Erythroblast (primary cell): ENCODE results near the gene HERC2.
A peak's percentile ranks its signal among the peaks of the same experiment; 100 is the strongest.

ENCODE experiments used
- DNase-seq, 2 experiments: peaks; one replicate each; lab custom pipeline; 2025; lab: John Stamatoyannopoulos, UW
- GATA1 ChIP-seq: IDR thresholded peaks from 2 replicates; pipeline ENCODE4 v1.6.1; 2011; ENCODE audit warnings: low read depth, mild to moderate bottlenecking, control low read depth, low read length, moderate library complexity
- POLR2A ChIP-seq: IDR thresholded peaks from 2 replicates; pipeline ENCODE4 v1.6.1; 2011; ENCODE audit warnings: mild to moderate bottlenecking, low read length

HERC2 gene

GRCh38 chr15:28098766-28099554 lies 223.0 kb downstream of the HERC2 start, which contains the start of gene OCA2:
Gene OCA2, minus strand, starts transcription at chr15:28099315. Its CDS starts 17,441 bp downstream, at chr15:28081874.
- TF ChIP-seq GATA1 (no peak), POLR2A (no peak)
- peak; percentile 58 to 64 for DNase-seq

- DNase-seq = no peak
- TF ChIP-seq GATA1 (no peak), POLR2A (no peak)
These were observed 223.6 kb downstream of the HERC2 start for GRCh38 chr15:28098360-28098765.

GRCh38 chr15:28097656-28098359 lies 224.2 kb downstream of the HERC2 start:
- DNase-seq = no peak
- TF ChIP-seq POLR2A (no peak), GATA1 (no peak)

GRCh38 chr15:28096670-28097431 lies 225.1 kb downstream of the HERC2 start:
- no peak for TF ChIP-seq POLR2A
- no peak for TF ChIP-seq GATA1
- no peak for DNase-seq

DNA sequence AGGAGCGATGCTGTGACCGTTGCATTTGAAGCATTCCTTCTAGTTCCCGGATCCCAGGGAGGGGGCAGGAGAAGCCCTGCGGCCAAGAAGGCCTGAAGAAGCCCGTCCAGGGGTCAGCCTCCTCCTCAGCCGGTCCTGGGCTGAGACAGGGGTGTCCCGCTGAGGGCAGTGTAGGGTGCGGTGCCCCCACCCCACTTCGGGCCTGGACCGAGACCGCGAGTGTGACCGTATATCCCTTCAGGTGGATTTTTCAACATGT lies 225.6 kb downstream of the HERC2 start:
- TF ChIP-seq GATA1 = no peak
- TF ChIP-seq POLR2A = no peak
- DNase-seq = no peak

DNA sequence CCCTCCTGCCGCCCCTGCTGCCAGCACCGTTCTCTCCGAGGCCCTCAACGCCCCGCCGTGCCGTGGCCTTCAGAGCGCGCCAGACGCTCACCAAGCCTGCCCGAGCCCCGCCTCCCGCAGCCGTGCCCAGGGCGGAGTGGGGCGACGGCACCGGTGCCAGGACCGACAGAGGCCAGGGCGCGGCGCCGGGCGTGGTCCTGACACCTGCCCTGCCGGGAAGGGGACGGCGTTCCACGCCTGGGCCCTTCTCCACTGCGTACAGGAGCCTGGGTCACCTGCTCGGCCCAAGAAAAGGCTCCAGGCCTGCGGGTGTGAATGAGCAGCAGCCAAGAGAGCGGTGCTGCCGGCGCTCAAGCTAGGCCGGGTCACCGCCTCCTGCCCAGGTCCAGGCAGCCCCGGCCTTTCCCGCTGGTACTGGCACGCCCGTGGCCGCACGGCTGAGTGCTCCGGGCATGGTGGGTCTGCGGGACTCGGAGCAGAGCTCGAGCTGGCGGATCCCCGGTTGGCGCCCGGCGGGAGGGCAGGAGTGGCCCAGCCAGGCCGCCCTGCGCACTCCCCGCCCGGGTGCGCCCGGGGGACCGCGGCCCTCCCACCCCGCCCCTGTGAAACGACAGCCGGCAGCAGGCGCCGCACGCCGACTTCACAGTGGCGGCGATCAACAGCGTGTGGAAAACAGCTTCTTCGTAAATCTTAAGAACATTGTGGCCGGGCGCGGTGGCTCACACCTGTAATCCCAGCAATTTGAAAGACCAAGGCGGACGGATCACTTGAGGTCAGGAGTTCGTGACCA lies 227.1 kb downstream of the HERC2 start:
- peak in 1 of 2 experiments; percentile 17 for DNase-seq
- TF ChIP-seq GATA1 (no peak), POLR2A (no peak)

DNA sequence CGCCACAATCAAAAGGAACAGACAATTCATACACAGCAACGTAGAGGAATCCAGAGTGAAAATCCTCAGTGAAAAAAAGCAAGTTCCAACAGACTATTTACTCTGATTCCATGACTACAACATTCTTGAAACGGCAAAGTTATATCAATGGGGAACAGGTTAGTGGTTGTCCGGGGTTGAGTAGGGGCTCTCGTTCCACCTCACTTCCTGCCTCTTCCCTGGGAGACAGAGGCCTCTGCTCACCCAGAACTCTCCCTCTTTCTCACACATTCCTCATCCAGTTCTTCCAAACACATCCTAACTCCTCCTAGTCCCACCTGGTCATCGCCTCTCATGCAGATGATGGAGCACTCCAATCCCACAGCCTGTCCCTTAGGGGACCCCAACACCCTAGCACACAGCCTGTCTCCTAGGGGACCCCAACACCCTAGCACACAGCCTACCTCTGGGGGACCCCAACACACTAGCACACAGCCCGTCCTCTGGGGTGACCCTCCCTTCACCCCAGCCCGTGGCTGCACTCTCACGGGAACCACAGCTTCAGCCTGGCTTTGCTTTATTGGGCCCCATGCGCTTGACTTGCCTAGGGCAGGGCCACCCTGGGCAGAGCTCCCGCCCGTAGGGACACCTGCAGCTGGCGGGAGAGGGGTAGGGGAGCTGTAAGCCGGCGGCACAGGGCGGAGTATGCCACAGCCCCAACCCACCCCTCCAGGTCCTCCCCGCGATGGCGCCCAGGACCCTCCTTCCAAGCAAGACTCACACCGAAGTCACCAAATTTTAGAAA lies 228.0 kb downstream of the HERC2 start:
- no peak for DNase-seq
- TF ChIP-seq GATA1 (no peak), POLR2A (no peak)

DNA sequence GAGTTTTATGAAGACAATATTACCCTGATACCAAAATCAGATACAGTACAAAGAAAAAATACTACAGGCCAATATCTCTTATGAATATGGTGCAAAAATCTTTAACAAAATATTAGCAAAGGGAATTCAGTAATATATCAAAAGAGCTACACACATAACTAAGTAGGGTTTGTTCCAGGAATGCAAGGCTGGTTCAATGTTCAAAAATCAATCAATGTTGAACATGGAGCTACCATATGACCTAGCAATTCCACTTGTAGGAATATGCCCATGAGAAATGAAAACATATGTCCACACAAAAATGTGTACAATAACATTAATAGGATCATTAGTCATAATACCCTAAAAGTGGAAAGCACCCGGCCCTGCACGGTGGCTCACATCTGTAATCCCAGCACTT lies 230.7 kb downstream of the HERC2 start:
- no peak for DNase-seq
- no peak for TF ChIP-seq GATA1
- no peak for TF ChIP-seq POLR2A

- DNase-seq = peak; percentile 55 to 73
- TF ChIP-seq GATA1 (no peak), POLR2A (no peak)
These were observed 235.7 kb downstream of the HERC2 start for GRCh38 chr15:28086175-28086703.

DNA sequence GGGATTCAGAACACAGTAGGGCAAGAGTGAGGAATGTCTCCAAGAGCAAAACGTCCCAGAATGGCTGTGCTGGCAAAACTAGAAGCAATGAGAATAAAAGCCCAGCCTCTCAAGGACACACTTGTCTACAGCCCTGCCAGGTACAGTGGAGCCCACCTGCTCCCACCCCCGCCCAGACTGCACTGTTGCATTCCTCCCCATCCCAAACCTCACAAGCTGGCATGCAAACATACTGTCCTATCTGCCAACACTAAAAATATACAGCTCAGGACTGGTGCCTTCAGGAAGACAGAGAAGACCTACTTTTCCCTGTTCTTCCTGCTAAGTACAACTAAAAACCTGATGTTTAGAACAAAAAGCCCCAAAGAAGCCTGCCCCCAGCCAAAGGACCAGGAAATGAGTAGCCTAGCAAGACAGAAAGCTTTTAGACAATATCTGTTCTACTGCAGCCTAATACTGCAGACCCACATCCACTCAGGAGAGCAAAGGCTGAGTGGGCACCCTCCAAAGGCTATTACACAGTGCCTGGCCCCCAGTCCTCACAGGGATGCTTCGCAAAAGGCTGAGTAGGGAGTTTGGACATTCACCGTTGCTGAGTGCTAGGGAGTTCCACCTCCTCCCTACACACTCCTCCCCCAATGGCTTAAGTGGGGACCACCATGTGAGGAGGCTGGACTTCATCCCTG lies 236.3 kb downstream of the HERC2 start:
- TF ChIP-seq POLR2A = no peak
- TF ChIP-seq GATA1 = no peak
- DNase-seq = no peak

GRCh38 chr15:28084547-28084946 lies 237.4 kb downstream of the HERC2 start:
- TF ChIP-seq GATA1 (no peak), POLR2A (no peak)
- DNase-seq = no peak

DNA sequence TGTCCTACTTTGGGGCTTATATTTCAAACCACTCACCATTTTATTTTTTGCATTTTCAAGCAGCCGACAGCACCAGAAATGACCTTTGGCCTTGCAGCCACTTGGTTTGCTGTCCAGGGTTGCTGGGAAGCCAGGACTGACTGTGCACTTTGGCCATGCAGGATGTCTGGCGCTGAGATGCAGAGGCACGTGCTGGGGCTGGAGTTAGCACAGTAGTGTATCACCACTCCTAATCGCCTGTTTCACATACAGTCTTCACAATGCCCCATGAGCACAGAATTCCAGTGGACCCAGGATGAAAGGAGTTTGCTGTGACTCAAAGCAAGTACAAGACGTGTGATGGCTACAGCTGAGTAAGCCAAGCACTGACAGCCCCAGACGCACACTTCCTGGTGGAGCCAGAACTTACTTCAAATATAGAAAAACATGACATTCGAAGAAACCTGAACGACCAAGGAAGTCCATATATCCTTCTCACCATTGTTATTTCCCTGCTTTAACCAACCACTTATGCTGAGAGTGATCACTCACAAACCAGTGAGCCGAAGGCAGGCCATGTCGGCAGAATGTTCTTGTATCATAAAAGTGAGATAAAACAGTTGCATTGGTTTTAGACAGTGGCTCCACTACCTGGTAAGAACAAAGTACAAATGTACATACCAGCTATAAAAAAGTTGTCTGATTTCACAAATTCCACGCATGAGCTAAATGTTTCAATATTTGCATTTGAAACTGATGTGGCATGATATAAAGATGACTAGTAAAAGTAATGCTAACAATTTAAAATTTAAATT lies 238.9 kb downstream of the HERC2 start:
- no peak for DNase-seq
- no peak for TF ChIP-seq POLR2A
